HEK293T (cell line): ENCODE results near the gene CMKLR1.

ENCODE experiments used
- ARNT ChIP-seq: fragments of 450-650 bp; IDR thresholded peaks from 2 replicates; pipeline ENCODE4 v1.6.1; 2017; ENCODE audit warnings: mild to moderate bottlenecking
- BHLHE40 ChIP-seq: fragments of 450-650 bp; IDR thresholded peaks from 2 replicates; pipeline ENCODE4 v1.6.1; 2016; ENCODE audit warnings: mild to moderate bottlenecking, moderate library complexity, borderline replicate concordance
- CTBP1 ChIP-seq: fragments of 450-650 bp; IDR thresholded peaks from 2 replicates; pipeline ENCODE4 v1.6.1; 2016; ENCODE audit warnings: borderline replicate concordance
- FOXA1 ChIP-seq: fragments of 450-650 bp; IDR thresholded peaks from 2 replicates; pipeline ENCODE4 v1.6.1; 2016; ENCODE audit warnings: mild to moderate bottlenecking
- FOXK2 ChIP-seq: fragments of 450-650 bp; IDR thresholded peaks from 2 replicates; pipeline ENCODE4 v1.6.1; 2016; ENCODE audit warnings: mild to moderate bottlenecking
- FOXM1 ChIP-seq: fragments of 450-650 bp; IDR thresholded peaks from 2 replicates; pipeline ENCODE4 v1.6.1; 2017; ENCODE audit warnings: mild to moderate bottlenecking, borderline replicate concordance
- NFRKB ChIP-seq: fragments of 450-650 bp; IDR thresholded peaks from 2 replicates; pipeline ENCODE4 v1.6.1; 2016; ENCODE audit warnings: mild to moderate bottlenecking, moderate library complexity
- PKNOX1 ChIP-seq: fragments of 450-650 bp; IDR thresholded peaks from 2 replicates; pipeline ENCODE4 v1.6.1; 2016
- SP1 ChIP-seq: fragments of 450-650 bp; IDR thresholded peaks from 2 replicates; pipeline ENCODE4 v1.6.1; 2017
- TARDBP ChIP-seq: fragments of 450-650 bp; IDR thresholded peaks from 2 replicates; pipeline ENCODE4 v1.6.1; 2016

GRCh38 chr12:108254517-108255251 is 84.4 kb downstream of the CMKLR1 start:
- TF ChIP-seq ARNT (no peak), TARDBP (no peak), NFRKB (no peak), BHLHE40 (no peak), FOXK2 (no peak), FOXA1 (no peak), CTBP1 (no peak), SP1 (no peak), FOXM1 (no peak), PKNOX1 (no peak)
